Panc1 (cell line): ENCODE results near the gene PJA2. TPM values are rescaled to one million over a fixed set of nuclear protein-coding genes. Genes with fewer than 3 reads are reported as not detected.

ENCODE experiments used
- ATAC-seq: fragments of 200-7000 bp; cut with Tn5 transposase; 2 replicates; pipeline ENCODE4 v1.9.1; 2020; ENCODE audit warnings: mild to moderate bottlenecking, moderate library complexity
- BruUV-seq: library from RNA; stranded (reverse); fragments of 400-500 nt; replicated peaks from 2 replicates; lab custom pipeline; 2021; lab: Mats Ljungman, UMichigan
- CTCF ChIA-PET: fragments of 300-600 bp; sonication (Branson Sonifier 250); formaldehyde crosslinking; loops from one replicate; lab custom pipeline; 2022; ENCODE audit warnings: antibody characterized with exemption; lab: Charles Lee
- POLR2A ChIA-PET: fragments of 300-600 bp; sonication (Branson Sonifier 250); formaldehyde crosslinking; loops from one replicate; lab custom pipeline; 2022; ENCODE audit warnings: antibody characterized with exemption; lab: Charles Lee
- DNase-seq: peaks from one replicate; pipeline ENCODE4 v3.0.0-alpha.2; 2010; ENCODE audit warnings: low read depth, low spot score
- H3K27ac ChIP-seq: 2 replicates; pipeline ENCODE4 v1.5.1; 2011; ENCODE audit warnings: mild to moderate bottlenecking, low read length, inconsistent platforms
- H3K27me3 ChIP-seq: fragments of 200-500 bp; sonication (Bioruptor generic); 2 replicates; pipeline ENCODE4 v1.6.0; 2014; ENCODE audit warnings: low read length, inconsistent platforms; ENCODE audit not compliant: control insufficient read depth, insufficient read depth
- H3K36me3 ChIP-seq: fragments of 200-500 bp; sonication (Bioruptor generic); 2 replicates; pipeline ENCODE4 v1.5.1; 2014; ENCODE audit warnings: inconsistent platforms, mild to moderate bottlenecking, low read length, moderate library complexity; ENCODE audit not compliant: control insufficient read depth, insufficient read depth
- H3K4me1 ChIP-seq: 2 replicates; pipeline ENCODE4 v1.5.1; 2011; ENCODE audit warnings: inconsistent platforms, mild to moderate bottlenecking, low read length, moderate library complexity; ENCODE audit not compliant: control insufficient read depth, insufficient read depth
- H3K4me3 ChIP-seq, 2 experiments: 2 replicates each; pipeline ENCODE4 v1.5.1; 2011 to 2012; ENCODE audit warnings: low read depth in 2 of 2, low read length in 2 of 2, mild to moderate bottlenecking in 2 of 2, inconsistent platforms in 1 of 2, moderate library complexity in 1 of 2
- H3K9me3 ChIP-seq: fragments of 200-500 bp; sonication (Bioruptor generic); 2 replicates; pipeline ENCODE4 v1.5.1; 2014; ENCODE audit warnings: low read depth, mild to moderate bottlenecking, inconsistent platforms, low read length, moderate library complexity; ENCODE audit not compliant: control insufficient read depth, insufficient read depth
- POLR2AphosphoS5 ChIP-seq: IDR thresholded peaks from 2 replicates; pipeline ENCODE4 v1.6.1; 2012; ENCODE audit warnings: mild to moderate bottlenecking, low read depth, low read length, moderate library complexity
- SIN3A ChIP-seq: IDR thresholded peaks from 2 replicates; pipeline ENCODE4 v1.6.1; 2012; ENCODE audit warnings: low read depth, mild to moderate bottlenecking, low read length, moderate library complexity, borderline replicate concordance; ENCODE audit not compliant: insufficient read depth
- TCF7L2 ChIP-seq: IDR thresholded peaks from 2 replicates; pipeline ENCODE4 v1.6.1; 2011; ENCODE audit warnings: mild to moderate bottlenecking, low read depth, low read length, inconsistent platforms
- in situ Hi-C: cut with HindIII; loops from 2 replicates; pipeline ENCODE4 v1.10.0; 2016; ENCODE audit warnings: low sequenced_read_pairs, low pct_unique_long_range_greater_than_20kb
- intact Hi-C: fragments of 100-400 bp; cut with micrococcal nuclease; formaldehyde crosslinking; loops from one replicate; pipeline ENCODE4 v1.10.0; 2022; ENCODE audit not compliant: unreplicated experiment
- total RNA-seq: library from RNA; stranded (reverse); gene quantifications from one replicate; pipeline ENCODE4 v1.2.1, GENCODE V29; 2021; ENCODE audit not compliant: unreplicated experiment
- TF ChIP-seq, protein P1 (sequence below): fragments of 450-650 bp; IDR thresholded peaks from 2 replicates; pipeline ENCODE4 v1.5.1; 2017; ENCODE audit warnings: mild to moderate bottlenecking
- TF ChIP-seq, protein P2 (sequence below), 2 experiments: IDR thresholded peaks; 2 replicates each; pipeline ENCODE4 v1.6.1; 2011 to 2012; ENCODE audit warnings: low read depth in 2 of 2, control low read depth in 1 of 2, low read length in 1 of 2, mild to moderate bottlenecking in 1 of 2, moderate library complexity in 1 of 2; ENCODE audit not compliant: insufficient read depth in 1 of 2

Gene PJA2
- total RNA-seq, 1 experiment from 2014 or later = 33.6 TPM

DNA sequence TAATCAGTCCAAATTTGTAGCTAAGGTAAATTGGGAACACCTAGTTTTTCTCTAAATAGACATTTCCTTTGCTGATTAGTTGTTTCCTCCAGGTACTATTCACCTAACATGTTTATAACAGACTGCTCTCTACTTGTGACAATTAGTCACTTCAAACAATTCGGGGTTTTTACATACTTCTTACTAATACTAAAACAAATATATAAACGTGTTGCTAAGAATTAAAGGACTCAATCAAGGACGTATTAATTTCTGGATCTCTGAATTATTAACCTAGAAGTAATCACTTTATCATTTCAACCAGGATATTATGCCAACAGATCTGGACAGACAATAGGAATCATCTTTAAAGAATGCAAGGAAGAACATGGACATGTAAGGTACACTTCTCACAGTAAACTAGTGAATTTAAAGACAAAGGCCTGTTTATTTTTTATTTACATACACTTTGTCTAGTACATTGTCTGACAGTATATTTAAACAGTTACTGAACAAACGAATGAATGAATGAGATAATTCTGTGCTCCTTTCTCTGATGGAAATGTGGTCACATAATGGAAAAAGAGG is 22.3 kb downstream of the PJA2 start:
- CTCF ChIA-PET = no interaction called here
- DNase-seq (no peak), ATAC-seq (no peak)
- in situ Hi-C loops (no loop called here), intact Hi-C loops (no loop called here)
- no TSS peak for BruUV-seq
- H3K36me3 ChIP-seq = no peaks in the 10 kb centered on the region; the same call in 1 of the 2 replicates
- TF ChIP-seq, protein P1, sequence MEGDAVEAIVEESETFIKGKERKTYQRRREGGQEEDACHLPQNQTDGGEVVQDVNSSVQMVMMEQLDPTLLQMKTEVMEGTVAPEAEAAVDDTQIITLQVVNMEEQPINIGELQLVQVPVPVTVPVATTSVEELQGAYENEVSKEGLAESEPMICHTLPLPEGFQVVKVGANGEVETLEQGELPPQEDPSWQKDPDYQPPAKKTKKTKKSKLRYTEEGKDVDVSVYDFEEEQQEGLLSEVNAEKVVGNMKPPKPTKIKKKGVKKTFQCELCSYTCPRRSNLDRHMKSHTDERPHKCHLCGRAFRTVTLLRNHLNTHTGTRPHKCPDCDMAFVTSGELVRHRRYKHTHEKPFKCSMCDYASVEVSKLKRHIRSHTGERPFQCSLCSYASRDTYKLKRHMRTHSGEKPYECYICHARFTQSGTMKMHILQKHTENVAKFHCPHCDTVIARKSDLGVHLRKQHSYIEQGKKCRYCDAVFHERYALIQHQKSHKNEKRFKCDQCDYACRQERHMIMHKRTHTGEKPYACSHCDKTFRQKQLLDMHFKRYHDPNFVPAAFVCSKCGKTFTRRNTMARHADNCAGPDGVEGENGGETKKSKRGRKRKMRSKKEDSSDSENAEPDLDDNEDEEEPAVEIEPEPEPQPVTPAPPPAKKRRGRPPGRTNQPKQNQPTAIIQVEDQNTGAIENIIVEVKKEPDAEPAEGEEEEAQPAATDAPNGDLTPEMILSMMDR = no peak
- TF ChIP-seq, protein P2, sequence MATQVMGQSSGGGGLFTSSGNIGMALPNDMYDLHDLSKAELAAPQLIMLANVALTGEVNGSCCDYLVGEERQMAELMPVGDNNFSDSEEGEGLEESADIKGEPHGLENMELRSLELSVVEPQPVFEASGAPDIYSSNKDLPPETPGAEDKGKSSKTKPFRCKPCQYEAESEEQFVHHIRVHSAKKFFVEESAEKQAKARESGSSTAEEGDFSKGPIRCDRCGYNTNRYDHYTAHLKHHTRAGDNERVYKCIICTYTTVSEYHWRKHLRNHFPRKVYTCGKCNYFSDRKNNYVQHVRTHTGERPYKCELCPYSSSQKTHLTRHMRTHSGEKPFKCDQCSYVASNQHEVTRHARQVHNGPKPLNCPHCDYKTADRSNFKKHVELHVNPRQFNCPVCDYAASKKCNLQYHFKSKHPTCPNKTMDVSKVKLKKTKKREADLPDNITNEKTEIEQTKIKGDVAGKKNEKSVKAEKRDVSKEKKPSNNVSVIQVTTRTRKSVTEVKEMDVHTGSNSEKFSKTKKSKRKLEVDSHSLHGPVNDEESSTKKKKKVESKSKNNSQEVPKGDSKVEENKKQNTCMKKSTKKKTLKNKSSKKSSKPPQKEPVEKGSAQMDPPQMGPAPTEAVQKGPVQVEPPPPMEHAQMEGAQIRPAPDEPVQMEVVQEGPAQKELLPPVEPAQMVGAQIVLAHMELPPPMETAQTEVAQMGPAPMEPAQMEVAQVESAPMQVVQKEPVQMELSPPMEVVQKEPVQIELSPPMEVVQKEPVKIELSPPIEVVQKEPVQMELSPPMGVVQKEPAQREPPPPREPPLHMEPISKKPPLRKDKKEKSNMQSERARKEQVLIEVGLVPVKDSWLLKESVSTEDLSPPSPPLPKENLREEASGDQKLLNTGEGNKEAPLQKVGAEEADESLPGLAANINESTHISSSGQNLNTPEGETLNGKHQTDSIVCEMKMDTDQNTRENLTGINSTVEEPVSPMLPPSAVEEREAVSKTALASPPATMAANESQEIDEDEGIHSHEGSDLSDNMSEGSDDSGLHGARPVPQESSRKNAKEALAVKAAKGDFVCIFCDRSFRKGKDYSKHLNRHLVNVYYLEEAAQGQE (IDR thresholded peaks at IDR 0.05; ENCODE audit: insufficient read depth in 1 of 2, low read depth in 2 of 2, low read length in 1 of 2) = no peak
- TF ChIP-seq SIN3A = no peak
- no peaks in the 10 kb centered on the region for H3K4me1 ChIP-seq
- H3K27me3 ChIP-seq = no peaks in the 10 kb centered on the region
- H3K4me3 ChIP-seq = no peak overlapping the region
- H3K9me3 ChIP-seq = peaks cover 9% of the 10 kb centered on the region; the same call in 1 of the 2 replicates
- POLR2A ChIA-PET = no interaction called here
- H3K27ac ChIP-seq = no peak overlapping the region

DNA sequence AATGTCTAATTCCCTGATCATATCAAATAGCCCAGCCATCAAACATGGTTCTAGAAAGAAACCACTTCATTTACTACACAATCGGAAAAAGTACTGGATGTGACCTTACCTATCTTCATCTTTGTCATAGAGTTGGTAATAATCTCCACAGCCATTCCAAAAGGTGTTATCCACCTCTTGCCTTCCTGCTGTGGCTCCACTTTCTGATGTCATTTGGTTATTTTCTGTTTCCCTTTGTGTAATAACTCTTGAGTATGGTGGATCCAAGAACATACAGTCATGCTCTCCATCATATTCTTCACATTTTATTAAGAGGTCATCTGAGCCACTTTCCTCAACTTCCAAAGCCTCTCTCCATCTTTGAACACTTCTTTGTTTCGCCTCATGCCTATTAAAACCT is 31.7 kb downstream of the PJA2 start:
- CTCF ChIA-PET = no interaction called here
- ATAC-seq (no peak), DNase-seq (no peak)
- TF ChIP-seq SIN3A (no peak), POLR2AphosphoS5 (no peak), TCF7L2 (no peak)
- TF ChIP-seq, protein P2 (IDR thresholded peaks at IDR 0.05; ENCODE audit: insufficient read depth in 1 of 2, low read depth in 2 of 2, low read length in 1 of 2) = no peak
- TF ChIP-seq, protein P1 = no peak
- POLR2A ChIA-PET = no interaction called here
- H3K4me3 ChIP-seq = no peak overlapping the region
- BruUV-seq = no TSS peak
- 0 out of 2 replicates have a peak, but pooled peaks cover 3% of the 10 kb centered on the region for H3K36me3 ChIP-seq
- intact Hi-C loops = no loop called here
- H3K27ac ChIP-seq = no peak overlapping the region
- in situ Hi-C loops = no loop called here
- H3K9me3 ChIP-seq = no peaks in the 10 kb centered on the region
- no peaks in the 10 kb centered on the region for H3K4me1 ChIP-seq
- H3K27me3 ChIP-seq = no peaks in the 10 kb centered on the region
